Thyroid gland (tissue), 4 donors: ENCODE data around the gene KCNH1.

Source experiments
- CTCF ChIP-seq, 6 experiments: fragments of 200-600 bp in 3 of 6; fragments of 450-650 bp in 3 of 6; sonication (generic) in 3 of 6; IDR thresholded peaks; one replicate each; pipeline ENCODE4 v1.5.1; 2016 to 2019; ENCODE audit warnings: antibody characterized with exemption in 6 of 6, mild to moderate bottlenecking in 2 of 6, inconsistent platforms in 1 of 6, moderate library complexity in 1 of 6
- POLR2A ChIP-seq, 2 donors: fragments of 450-650 bp; IDR thresholded peaks; one replicate each; pipeline ENCODE4 v1.6.1; 2017; ENCODE audit warnings: antibody characterized with exemption in 2 of 2, mild to moderate bottlenecking in 2 of 2, moderate library complexity in 1 of 2

DNA sequence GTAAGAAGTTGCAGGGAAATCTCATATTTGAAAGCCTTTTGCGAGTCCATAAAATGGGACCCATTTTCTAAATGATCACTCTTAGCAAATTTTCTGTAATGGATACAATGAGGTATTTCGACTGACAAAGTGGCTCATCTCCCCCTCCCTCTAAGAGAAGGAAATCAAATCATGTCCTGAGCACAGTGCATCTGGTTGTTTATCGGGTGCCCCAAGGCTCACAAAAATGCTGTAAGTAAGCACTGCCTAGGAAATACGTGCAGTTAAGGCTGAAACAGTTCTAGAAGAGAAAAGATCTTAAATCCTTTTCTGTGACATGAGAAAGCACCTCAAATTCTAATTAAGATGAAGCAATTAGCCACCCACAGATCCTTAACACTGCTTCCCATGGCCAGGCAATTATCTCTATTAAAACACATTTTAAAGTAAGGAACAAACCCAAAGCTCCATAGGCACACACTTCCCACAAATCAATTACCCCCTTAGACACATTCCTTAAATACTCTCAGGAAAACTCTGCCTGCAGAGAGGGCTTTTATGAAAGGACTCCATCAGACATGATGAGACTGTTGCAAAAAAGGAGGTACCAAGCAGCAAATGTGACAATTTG lies 216.3 kb downstream of the KCNH1 start:
- TF ChIP-seq CTCF (IDR thresholded peaks at IDR 0.05) (no peak), POLR2A (IDR thresholded peaks at IDR 0.05) (no peak)
